Forelimb muscle (tissue), 1 donor: ENCODE measurements around the gene TCF12. TPM values are rescaled to one million over a fixed set of nuclear protein-coding genes. Genes with fewer than 3 reads are reported as not detected.
"Not testable (repeated sequence)": the region's sequence is repeated elsewhere in the genome, so short reads cannot be mapped to it uniquely, and the experiment has no call there.

ENCODE experiments used
- DNase-seq: peaks from one replicate; pipeline ENCODE4 v3.0.0-alpha.2; 2013; ENCODE audit warnings: low read depth
- polyA plus RNA-seq: library from polyadenylated mRNA; unstranded; fragments of 120-200 nt; gene quantifications from one replicate; pipeline ENCODE4 v1.2.1, GENCODE V29; 2013; ENCODE audit not compliant: insufficient read length

TCF12 gene
- polyA plus RNA-seq, 1 donor: 109 TPM

DNA sequence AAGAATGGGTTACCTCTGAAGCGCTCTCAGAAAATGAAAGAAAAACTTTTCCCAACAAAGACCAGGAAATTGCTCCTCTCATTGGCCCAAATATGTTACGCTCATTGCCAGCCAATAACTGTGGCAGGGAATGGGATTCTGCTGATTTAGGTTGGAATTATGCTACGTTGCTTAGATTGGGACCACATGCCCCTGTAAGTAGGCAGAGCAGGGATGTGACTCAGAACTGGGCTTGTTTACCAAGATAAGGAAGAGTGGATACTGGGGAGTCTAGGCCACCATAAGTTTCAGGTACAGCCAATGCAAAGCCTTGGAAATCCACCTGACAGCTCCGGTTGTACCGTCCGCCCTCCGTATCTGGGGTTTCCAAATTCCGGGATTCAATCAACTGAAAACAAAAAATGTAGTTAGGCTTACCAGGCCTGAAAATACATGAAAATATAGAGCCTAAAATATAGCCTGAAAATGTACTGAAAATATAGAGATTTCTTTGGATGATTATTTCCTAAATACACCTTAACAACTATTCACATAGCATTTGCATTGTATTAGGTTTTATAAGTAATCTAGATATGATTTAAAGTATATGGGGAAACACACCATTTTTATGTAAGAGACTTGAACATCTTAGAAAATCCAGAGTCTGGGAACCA lies 1.5 kb upstream of the TCF12 start:
- no peak for DNase-seq

DNA sequence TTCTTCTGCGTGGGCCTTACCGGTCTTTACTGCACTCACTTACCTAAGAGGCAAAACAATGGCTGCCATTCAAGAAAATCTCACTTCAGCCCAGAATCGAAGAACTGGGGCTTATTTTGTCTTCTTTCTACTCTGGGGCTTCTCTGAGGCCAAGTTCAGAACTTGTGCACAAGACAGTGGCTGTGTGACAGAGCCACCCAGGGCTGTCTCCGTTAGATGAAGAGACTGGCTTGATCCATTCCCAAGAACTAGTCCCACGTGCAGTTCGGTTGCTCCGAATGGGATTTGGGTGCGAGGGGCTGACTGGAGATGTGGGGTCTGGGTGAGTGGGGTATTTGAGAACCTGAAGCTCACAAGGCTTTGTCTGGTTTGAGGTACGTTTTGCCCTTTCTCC lies 795 bp upstream of the TCF12 start:
- no peak for DNase-seq

DNA sequence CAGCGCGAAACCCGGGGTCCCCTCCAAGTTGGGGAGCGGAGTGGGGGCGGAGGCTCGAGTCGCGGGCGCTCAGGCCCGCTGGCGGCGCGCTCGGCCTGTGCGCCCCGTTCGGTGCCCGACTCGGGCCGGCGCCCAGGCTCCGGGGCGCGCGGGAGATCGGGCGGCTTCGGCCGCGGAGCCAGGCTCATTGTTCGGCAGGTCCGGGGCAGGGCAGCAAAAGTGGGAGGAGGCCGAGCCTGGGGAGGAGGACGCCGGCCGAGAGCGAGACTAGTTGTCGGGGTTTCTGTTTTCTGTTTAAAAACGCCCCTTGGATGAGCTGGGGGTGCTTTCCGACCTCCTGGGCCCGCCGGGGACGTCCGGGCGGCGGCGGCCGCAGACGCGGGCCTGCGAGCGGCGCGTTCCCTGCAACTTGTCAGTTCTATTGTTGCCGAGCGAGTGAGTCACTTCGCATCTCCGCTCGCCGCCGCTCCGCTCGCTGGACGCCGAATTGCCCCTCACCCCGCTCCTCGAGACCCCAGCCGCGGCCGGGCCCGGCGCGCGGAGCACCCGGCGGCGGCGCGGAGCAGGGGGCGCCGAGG lies 676 bp downstream of the TCF12 start:
- no peak for DNase-seq

DNA sequence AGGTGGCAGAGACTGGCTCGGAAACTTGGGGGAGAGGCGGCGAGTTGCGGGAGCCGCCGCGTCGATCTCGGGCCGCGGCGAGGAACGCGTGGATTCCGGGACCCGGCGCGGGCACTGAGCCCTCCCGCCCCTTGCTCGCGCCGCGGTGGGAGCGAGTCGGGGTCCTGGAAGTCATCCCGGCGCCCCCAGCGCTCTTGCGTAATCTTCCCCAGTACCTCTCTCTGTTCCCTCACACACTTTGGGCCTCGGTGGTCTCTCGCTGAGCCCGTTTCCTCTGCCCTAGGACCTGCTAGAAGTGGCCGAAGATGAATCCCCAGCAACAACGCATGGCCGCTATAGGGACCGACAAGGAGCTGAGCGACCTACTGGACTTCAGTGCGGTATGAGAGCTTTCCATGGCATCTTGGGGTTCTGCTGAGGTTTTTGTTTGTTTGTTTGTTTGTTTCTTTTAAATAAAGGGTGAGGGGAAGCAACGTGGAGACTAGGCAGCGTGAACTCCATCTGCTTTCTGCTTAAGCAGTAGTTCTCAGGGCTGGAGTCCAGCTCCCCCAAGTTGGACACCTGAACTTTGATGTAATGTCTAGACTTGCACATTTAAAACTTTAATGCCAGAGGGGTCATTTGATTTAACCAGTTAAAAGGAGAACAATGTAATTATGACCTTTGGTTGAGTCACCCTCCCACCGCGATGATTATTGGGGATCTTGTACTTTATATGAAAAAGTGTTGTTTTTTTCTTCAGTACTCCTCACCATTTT lies 1.3 kb downstream of the TCF12 start:
- no peak for DNase-seq

GRCh38 chr15:56920367-56920627 lies 1.9 kb downstream of the TCF12 start:
- no peak for DNase-seq

DNA sequence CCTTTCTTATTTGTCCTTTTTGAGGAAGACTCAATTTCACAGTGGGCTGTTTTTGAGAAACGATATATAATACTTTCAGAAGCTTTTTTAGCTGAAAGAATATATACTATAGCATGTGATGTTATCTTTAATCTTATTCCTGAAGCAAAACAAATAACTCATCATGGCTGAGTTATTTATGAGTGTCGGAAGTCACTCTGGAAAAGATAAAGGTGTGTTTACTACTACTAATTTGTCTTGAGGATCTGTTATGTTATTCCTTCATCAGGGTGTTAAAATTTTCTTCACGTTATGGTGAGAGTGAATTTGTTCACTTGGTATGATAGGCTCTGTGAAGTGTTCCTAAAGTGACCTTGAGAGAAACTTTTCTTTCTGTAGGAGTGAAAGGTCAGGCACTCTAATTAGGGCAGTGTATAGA lies 4.7 kb downstream of the TCF12 start:
- DNase-seq: no peak

- no peak for DNase-seq
Measured at GRCh38 chr15:56927816-56928215, 9.4 kb downstream of the TCF12 start.

DNA sequence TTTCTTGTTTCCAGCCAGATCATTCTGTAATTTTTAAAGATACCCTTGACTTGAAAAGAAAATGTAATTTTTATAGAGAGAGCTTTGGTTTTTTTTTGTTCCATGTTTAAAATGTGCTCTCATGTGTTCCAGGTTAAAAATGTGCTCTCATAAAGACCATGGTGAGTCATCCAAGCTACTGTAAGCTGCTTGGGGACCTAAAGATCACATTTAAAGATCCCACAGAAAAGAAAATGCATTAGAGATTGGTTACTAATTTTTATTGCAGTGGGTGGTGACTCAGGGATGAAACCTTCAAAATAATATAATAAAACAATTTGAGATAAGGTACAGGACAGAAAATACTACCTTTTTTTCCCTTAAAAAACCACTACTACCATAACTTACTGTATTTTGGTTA lies 11.0 kb downstream of the TCF12 start:
- DNase-seq: no peak

DNA sequence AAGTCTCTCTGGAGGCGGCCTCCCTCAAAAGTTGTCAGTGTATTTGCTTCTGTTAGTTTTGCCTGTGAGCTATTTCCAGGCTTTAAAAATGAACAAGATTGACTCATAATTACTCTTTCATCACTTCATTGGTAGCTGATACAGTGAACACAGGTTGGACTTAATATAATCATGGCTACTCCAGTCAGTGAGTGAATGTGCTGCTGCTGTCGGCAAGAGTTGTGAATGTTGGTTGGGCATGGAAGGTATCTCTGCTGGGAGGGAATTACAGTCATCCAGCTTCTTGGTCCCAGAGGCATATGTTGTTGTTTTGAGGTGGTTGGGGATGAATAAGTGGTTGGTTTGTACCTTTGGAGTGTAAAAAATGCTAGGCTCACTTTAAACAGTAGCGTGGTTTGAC lies 11.5 kb downstream of the TCF12 start:
- no peak for DNase-seq

DNA sequence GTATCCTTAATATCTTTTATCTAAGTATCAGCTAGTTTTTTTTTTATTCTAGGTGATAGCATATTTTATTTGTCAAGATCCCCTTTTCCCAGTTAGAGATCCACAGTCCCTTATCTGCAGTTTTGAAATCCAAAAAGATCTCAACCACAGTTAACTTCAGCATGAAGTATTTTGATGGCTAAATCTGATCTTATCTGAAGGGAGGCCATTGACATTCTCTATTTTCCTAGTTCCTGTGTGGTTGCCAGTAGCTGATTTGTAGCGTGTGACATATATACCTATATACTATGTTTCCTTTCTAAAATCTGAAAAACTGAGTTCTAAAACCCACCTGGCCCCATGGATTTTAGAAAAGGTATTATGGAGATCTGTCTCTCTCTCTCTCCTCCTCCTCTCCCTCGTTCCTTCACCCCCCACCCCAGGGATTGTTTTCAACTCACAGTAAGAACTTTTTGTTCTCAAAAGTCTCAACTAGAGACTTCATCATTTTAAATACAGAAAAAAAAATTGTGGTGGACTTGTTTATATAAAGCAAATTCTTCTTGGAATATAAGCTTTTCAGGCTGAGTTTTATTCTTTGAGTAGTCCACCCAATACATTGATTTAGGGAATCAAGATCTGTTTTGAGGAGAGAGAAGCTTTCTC lies 12.3 kb downstream of the TCF12 start:
- DNase-seq: no peak

DNA sequence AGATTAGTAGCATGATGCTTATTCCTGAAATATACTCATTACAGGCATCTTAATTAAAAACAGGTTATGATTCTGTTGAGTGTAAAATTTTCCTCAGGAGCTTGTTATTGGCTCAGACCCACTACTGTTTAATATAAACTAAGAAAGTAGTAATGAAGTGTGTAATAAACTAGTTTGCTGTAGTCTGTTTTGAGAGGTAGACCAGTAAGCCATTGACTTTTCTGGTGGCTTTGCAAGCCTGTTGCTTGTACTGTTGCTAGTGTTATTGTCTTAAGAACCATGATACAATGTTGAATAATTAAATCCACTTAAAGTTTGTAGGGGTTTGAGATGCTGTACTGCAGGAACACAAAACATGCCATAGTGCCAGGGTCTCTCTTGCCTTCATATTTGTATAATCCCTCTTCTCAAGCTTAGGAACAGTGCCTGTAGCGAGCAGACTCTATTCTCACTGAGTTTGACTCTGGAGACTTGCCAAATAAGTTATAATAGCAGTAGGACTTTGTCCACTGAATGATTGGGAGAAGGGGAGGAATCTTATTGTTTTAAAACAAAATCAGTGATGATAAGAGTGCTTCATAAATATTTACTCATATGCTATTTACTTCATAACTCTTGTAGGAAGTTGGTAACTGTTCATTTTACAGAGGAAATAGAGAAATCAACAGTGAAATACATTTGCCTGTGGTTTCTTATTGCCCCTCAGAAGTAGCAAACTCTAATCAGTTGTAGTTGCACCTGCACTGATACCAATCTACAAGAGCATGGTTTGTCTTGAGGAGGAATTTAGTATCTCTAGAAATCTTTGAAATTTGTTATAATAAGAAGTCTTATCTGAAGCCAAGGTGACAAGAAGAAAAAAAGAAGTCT lies 13.4 kb downstream of the TCF12 start:
- DNase-seq: no peak

- not testable (repeated sequence) for DNase-seq
Measured at GRCh38 chr15:56932509-56932868, 14.0 kb downstream of the TCF12 start.

DNA sequence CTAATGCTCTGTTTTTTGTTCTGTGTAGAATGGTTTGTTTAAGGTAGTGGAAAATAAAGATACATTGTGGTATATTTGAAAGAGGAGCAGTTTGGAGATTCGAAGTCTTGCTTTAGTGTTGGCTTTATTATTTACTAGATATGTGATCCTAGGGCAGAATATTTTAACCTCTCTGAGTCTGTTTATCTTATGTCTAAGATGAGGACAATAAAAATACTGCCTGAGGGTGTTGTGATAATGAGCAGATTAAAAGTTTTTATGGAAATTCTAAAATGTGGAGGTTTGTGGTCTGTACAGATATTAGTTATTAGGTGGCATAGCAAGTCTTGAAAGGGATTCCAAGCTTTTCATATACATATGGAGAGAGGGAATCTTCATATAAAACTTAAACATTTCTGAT lies 15.0 kb downstream of the TCF12 start:
- DNase-seq: no peak

- no peak for DNase-seq
Measured at GRCh38 chr15:56933811-56934210, 15.4 kb downstream of the TCF12 start.

DNA sequence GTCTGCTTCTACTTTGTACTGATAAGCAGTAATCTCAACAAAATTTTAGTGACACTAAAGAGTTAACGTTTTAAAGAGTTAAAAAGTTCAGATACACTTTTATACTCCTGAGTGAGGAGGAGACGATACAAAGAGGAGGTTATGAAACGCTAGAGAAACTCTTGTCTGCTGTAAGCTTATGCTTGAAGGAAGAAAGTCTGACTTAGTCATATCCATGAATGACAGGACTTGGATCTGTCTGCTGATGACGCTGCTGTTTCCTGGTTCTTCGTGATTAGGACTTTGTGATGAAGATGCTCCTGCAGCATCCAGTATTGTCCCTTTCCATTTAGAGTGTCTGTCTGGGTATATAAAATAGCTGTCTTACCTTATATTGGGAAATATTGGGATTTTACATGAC lies 15.8 kb downstream of the TCF12 start:
- no peak for DNase-seq

DNA sequence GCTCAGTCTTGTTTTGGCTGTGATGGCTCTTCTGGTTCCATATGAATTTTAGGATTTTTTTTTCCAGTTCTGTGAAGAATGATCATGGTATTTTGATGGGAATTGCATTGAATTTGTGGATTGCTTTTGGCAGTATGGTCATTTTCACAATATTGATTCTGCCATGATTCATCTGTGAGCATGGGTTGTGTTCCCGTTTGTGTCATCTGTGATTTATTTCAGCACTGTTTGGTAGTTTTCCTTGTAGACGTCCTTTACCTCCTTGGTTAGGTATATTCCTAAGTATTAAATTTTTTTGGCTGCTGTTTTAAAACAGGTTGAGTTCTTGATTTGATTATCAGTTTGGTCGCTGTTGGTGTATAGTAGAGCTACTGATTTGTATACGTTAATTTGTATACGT lies 18.5 kb downstream of the TCF12 start:
- no peak for DNase-seq

DNA sequence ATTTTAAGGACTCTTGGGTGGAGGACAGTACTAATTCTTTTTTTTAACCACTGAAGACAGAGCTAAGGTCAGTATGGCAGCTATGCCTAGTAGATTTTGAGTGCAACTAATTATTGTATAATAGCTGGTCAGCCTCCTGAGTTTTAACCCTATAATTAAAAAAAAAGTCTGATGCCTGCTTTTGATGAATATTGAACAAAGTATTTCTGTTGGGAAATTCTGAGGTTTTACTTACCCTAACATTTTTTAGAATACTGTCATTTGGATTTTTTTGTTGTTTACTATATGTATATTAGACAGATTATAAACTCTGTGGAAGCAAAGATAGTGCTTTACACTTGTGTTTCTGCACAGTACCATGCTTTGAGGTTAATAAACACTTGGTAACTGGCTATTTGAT lies 20.8 kb downstream of the TCF12 start:
- no peak for DNase-seq

GRCh38 chr15:56940388-56940787 lies 21.9 kb downstream of the TCF12 start:
- DNase-seq: no peak

DNA sequence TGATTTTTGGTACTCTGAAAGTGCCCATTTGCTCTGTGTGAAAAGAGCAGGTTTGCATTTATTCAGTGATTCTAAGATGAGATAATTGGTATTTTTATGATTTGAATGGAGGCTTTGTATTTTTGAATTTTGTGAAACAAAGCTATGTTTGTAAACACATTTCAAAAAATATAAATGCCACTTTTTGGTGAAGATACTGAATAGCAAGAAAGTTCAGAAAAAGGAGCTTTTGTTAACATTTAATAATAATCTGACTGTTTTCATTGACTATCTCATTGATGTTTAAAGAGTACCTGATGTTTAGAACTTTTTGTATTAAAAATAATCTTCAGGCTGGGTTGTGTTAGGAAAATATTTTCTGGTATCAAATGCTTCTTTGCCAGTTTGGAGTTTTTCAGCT lies 23.7 kb downstream of the TCF12 start:
- DNase-seq: no peak

DNA sequence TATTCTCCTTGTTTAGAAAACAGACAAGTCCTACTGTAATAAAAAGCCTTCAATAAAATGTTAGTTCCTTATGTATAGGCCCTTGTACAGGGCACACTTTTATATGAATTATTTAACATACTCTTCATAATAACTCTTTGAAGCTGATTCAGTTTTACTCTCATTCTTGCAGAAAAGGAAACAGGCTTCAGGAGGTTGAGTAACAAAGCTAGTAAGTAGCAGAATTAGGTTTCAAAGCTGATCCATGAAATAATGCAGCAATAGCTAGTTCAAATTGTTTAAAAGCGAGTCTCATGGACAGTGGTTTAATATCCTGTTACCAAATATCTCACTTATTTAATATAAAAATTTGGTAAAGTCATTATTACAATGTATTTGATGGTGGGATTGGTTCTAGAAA lies 25.0 kb downstream of the TCF12 start:
- DNase-seq: no peak

DNA sequence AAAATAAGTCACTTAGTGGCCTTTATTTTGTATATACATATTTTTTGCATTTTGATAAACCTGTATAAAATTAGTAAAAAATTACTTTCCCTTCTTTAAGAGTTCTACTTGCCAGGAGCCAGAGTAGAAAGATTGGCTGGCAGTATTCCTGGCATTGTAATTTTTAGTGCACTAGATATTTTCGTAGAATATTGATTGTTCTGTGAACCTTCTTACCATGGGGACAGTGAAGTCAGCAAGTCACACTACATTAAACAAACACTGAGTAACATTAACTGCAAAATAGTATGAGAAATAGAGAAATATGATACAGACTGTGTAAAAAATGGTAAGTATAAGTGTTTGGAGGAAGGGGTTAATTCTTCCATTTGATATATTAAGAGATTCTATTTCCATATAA lies 26.0 kb downstream of the TCF12 start:
- DNase-seq: no peak

- no peak for DNase-seq
Measured at GRCh38 chr15:56946150-56946549, 27.7 kb downstream of the TCF12 start.
